Left ventricle myocardium inferior (tissue), 1 donor: ENCODE measurements around the gene RHD. TPM values are rescaled to one million over a fixed set of nuclear protein-coding genes. Genes with fewer than 3 reads are reported as not detected.
"Not testable (repeated sequence)": the region's sequence is repeated elsewhere in the genome, so short reads cannot be mapped to it uniquely, and the experiment has no call there.

Experiments used
- DNase-seq: peaks from one replicate; pipeline ENCODE4 v3.0.0-alpha.2; 2020
- H3K27ac ChIP-seq: fragments of 200-600 bp; replicated peaks from 2 replicates; pipeline ENCODE4 v1.8.0; 2021
- H3K27me3 ChIP-seq: fragments of 200-600 bp; 2 replicates; pipeline ENCODE4 v1.8.0; 2021; ENCODE audit warnings: low read depth
- H3K36me3 ChIP-seq: fragments of 200-600 bp; 2 replicates; pipeline ENCODE4 v1.8.0; 2021
- H3K4me1 ChIP-seq: fragments of 200-600 bp; 2 replicates; pipeline ENCODE4 v1.8.0; 2021
- H3K4me3 ChIP-seq: fragments of 200-600 bp; 2 replicates; pipeline ENCODE4 v1.8.0; 2021; ENCODE audit warnings: mild to moderate bottlenecking, moderate library complexity
- H3K9me3 ChIP-seq: fragments of 200-600 bp; replicated peaks from 2 replicates; pipeline ENCODE4 v1.8.0; 2021
- CTCF ChIP-seq: fragments of 200-600 bp; IDR thresholded peaks from 2 replicates; pipeline ENCODE4 v1.8.0; 2021; ENCODE audit warnings: antibody characterized with exemption, mild to moderate bottlenecking, borderline replicate concordance
- intact Hi-C: fragments of 100-400 bp; cut with micrococcal nuclease; formaldehyde crosslinking; loops from one replicate; pipeline ENCODE4 v1.11.0; 2022
- long read RNA-seq: library from polyadenylated mRNA; unstranded; transcript quantifications from one replicate; pipeline ENCODE4 v2.0.0, GENCODE V29; 2021
- total RNA-seq: library from RNA; stranded (reverse); fragmentation: NEBNext Ultra II Directional; extraction: Animal tissue kit (Norgen Biotek cat#: 25700); gene quantifications from one replicate; pipeline ENCODE4 v1.2.1, GENCODE V29; 2021
- donor health status: DM: no; HTN: yes; CAD: no; lungs with severe emphysema.

Gene RHD
- total RNA-seq, result not detected
- long read RNA-seq, result 0 reads

- H3K4me3 ChIP-seq, H3K9me3 ChIP-seq, DNase-seq, intact Hi-C loops, H3K36me3 ChIP-seq, H3K27ac ChIP-seq, H3K4me1 ChIP-seq, H3K27me3 ChIP-seq: not testable (repeated sequence)
Observed at GRCh38 chr1:25272238-25272637, at the start of gene RHD. Gene RHD (plus strand): TSS chr1:25272509. CDS start chr1:25272548, 39 bp downstream.

- no peak for TF ChIP-seq CTCF
- intact Hi-C loops, result loop anchor here (10.0 kb wide), 1 partner anchor 568 kb away; no protein-coding TSS in a partner anchor
Observed at GRCh38 chr1:25222606-25223005, 49.7 kb upstream of the RHD start.

GRCh38 chr1:25223471-25223870, 48.8 kb upstream of the RHD start:
- Histone ChIP-seq H3K4me3 (no peak overlapping the region), H3K36me3 (peaks cover 92% of the 10 kb centered on the region), H3K27ac (no peak overlapping the region), H3K27me3 (no peaks in the 10 kb centered on the region), H3K4me1 (peaks cover 6% of the 10 kb centered on the region), H3K9me3 (no peaks in the 10 kb centered on the region)
- intact Hi-C loops, result loop anchor here (10.0 kb wide), 1 partner anchor 569 kb away; no protein-coding TSS in a partner anchor
- no peak for DNase-seq
- TF ChIP-seq CTCF, result no peak

More at GRCh38 chr1:25222606-25223005, 49.7 kb upstream of the RHD start:
- Histone ChIP-seq H3K9me3 (no peaks in the 10 kb centered on the region), H3K4me3 (no peak overlapping the region), H3K4me1 (no peaks in the 10 kb centered on the region), H3K36me3 (peaks cover 83% of the 10 kb centered on the region), H3K27ac (no peak overlapping the region), H3K27me3 (no peaks in the 10 kb centered on the region)
- DNase-seq, result no peak

- TF ChIP-seq CTCF, result no peak
- peaks cover 39% of the 10 kb centered on the region for H3K36me3 ChIP-seq
- peak; percentile 91 for DNase-seq
- intact Hi-C loops, result no loop called here
- peak within 1 kb of the TSS; percentile 97 for H3K27ac ChIP-seq
- H3K4me3 ChIP-seq, result peak within 1 kb of the TSS; percentile 90
- no peaks in the 10 kb centered on the region for H3K9me3 ChIP-seq
- H3K4me1 ChIP-seq, result peaks cover 68% of the 10 kb centered on the region
- no peaks in the 10 kb centered on the region for H3K27me3 ChIP-seq
Observed at GRCh38 chr1:25232027-25232865, 40.1 kb upstream of the RHD start, which contains the start of gene SYF2. Gene SYF2 (minus strand): TSS chr1:25232502. CDS start chr1:25232467, 35 bp downstream.

GRCh38 chr1:25232866-25233784, 39.2 kb upstream of the RHD start:
- peak overlapping the region; percentile 97 for H3K27ac ChIP-seq
- H3K27me3 ChIP-seq, result no peaks in the 10 kb centered on the region
- intact Hi-C loops, result no loop called here
- H3K4me3 ChIP-seq, result peak overlapping the region; percentile 90
- H3K4me1 ChIP-seq, result peaks cover 67% of the 10 kb centered on the region
- H3K36me3 ChIP-seq, result peaks cover 30% of the 10 kb centered on the region
- peak; percentile 70 for DNase-seq
- H3K9me3 ChIP-seq, result no peaks in the 10 kb centered on the region
- no peak for TF ChIP-seq CTCF

- H3K27me3 ChIP-seq, H3K36me3 ChIP-seq, H3K9me3 ChIP-seq, H3K4me3 ChIP-seq, H3K27ac ChIP-seq, DNase-seq, intact Hi-C loops: not testable (repeated sequence)
- peaks cover 79% of the 10 kb centered on the region for H3K4me1 ChIP-seq
Observed at GRCh38 chr1:25235411-25235810, 36.9 kb upstream of the RHD start.

- DNase-seq, H3K9me3 ChIP-seq, H3K4me3 ChIP-seq, intact Hi-C loops, H3K27me3 ChIP-seq, H3K27ac ChIP-seq: not testable (repeated sequence)
- H3K36me3 ChIP-seq, result peaks cover 10% of the 10 kb centered on the region
- peaks cover 79% of the 10 kb centered on the region for H3K4me1 ChIP-seq
Observed at GRCh38 chr1:25236261-25236660, 36.0 kb upstream of the RHD start.
